Smooth muscle cell (in vitro differentiated cells): Measurements from ENCODE around the gene MGLL. TPM values are rescaled to one million over a fixed set of nuclear protein-coding genes. Genes with fewer than 3 reads are reported as not detected.

Experiments
- DNase-seq: peaks from one replicate; lab custom pipeline; 2025; ENCODE audit not compliant: unreplicated experiment; lab: John Stamatoyannopoulos, UW
- H2AFZ ChIP-seq: fragments of 200-600 bp; sonication (generic); 2 replicates; pipeline ENCODE4 v1.6.0; 2016; ENCODE audit warnings: antibody characterized with exemption, low read depth, mild to moderate bottlenecking
- H3F3A ChIP-seq: fragments of 200-600 bp; sonication (generic); 2 replicates; pipeline ENCODE4 v1.6.0; 2017; ENCODE audit warnings: antibody characterized with exemption, low read depth
- H3K27ac ChIP-seq: fragments of 200-600 bp; sonication (generic); 2 replicates; pipeline ENCODE4 v1.5.1; 2016; ENCODE audit warnings: low read depth, mild to moderate bottlenecking
- H3K27me3 ChIP-seq: fragments of 200-600 bp; sonication (generic); 2 replicates; pipeline ENCODE4 v1.6.1; 2016; ENCODE audit warnings: low read depth, mild to moderate bottlenecking
- H3K36me3 ChIP-seq: fragments of 200-600 bp; sonication (generic); 2 replicates; pipeline ENCODE4 v1.5.1; 2016; ENCODE audit warnings: low read depth
- H3K4me1 ChIP-seq: fragments of 200-600 bp; sonication (generic); 2 replicates; pipeline ENCODE4 v1.5.1; 2016; ENCODE audit warnings: low read depth
- H3K4me2 ChIP-seq: fragments of 200-600 bp; sonication (generic); 2 replicates; pipeline ENCODE4 v1.6.0; 2016; ENCODE audit warnings: mild to moderate bottlenecking
- H3K4me3 ChIP-seq: fragments of 200-600 bp; sonication (generic); 2 replicates; pipeline ENCODE4 v1.5.1; 2016; ENCODE audit warnings: mild to moderate bottlenecking
- H3K79me2 ChIP-seq: fragments of 200-600 bp; sonication (generic); 2 replicates; pipeline ENCODE4 v1.6.0; 2016; ENCODE audit warnings: low read depth, mild to moderate bottlenecking
- H3K9ac ChIP-seq: fragments of 200-600 bp; sonication (generic); 2 replicates; pipeline ENCODE4 v1.6.0; 2016; ENCODE audit warnings: low read depth
- H3K9me3 ChIP-seq: fragments of 200-600 bp; sonication (generic); replicated peaks from 2 replicates; pipeline ENCODE4 v1.5.1; 2016; ENCODE audit warnings: low read depth
- H4K20me1 ChIP-seq: fragments of 200-600 bp; sonication (generic); 2 replicates; pipeline ENCODE4 v1.6.0; 2016; ENCODE audit warnings: low read depth
- CTCF ChIP-seq: fragments of 200-600 bp; sonication (generic); IDR thresholded peaks from 2 replicates; pipeline ENCODE4 v1.5.1; 2017; ENCODE audit warnings: borderline replicate concordance, mild to moderate bottlenecking, antibody characterized with exemption; ENCODE audit not compliant: insufficient read depth, poor library complexity, severe bottlenecking
- WGBS: methylation state at CpG from one replicate; pipeline ENCODE4 v1.1.7; 2016; ENCODE audit warnings: low lambda C conversion rate; 5-methylcytosine and 5-hydroxymethylcytosine counted together
- polyA plus RNA-seq: library from polyadenylated mRNA; unstranded; fragments of >200 nt; fragmentation: Nextera tagmentation; extraction: Ambion mirVana; gene quantifications from 2 replicates; pipeline ENCODE4 v1.2.1, GENCODE V29; 2016
- total RNA-seq: library from RNA; depleted of rRNA; stranded (reverse); fragments of >200 nt; gene quantifications from 2 replicates; pipeline ENCODE4 v1.2.3, GENCODE V29; 2014

MGLL gene
- total and polyA plus RNA-seq, 2 experiments from 2014 or later = 13.6 to 22.5 TPM

GRCh38 chr3:127780536-127781400 is 41.5 kb downstream of the MGLL start:
- H3F3A ChIP-seq = peaks cover 4% of the 10 kb centered on the region
- H3K27me3 ChIP-seq = no peaks in the 10 kb centered on the region
- no peaks in the 10 kb centered on the region for H4K20me1 ChIP-seq
- no peak overlapping the region for H3K4me3 ChIP-seq
- H3K9ac ChIP-seq = no peak overlapping the region
- H3K79me2 ChIP-seq = no peaks in the 10 kb centered on the region
- no peak for TF ChIP-seq CTCF
- peak overlapping the region; percentile 65 for H3K27ac ChIP-seq
- no peaks in the 10 kb centered on the region for H3K36me3 ChIP-seq
- no peak overlapping the region for H2AFZ ChIP-seq
- peak overlapping the region; percentile 29 for H3K4me2 ChIP-seq
- no peaks in the 10 kb centered on the region for H3K9me3 ChIP-seq
- H3K4me1 ChIP-seq = peaks cover 5% of the 10 kb centered on the region
- 69% methylated on average over 8 of the region's 8 CpGs for WGBS
- DNase-seq = no peak

GRCh38 chr3:127779747-127780146 is 42.6 kb downstream of the MGLL start:
- no peaks in the 10 kb centered on the region for H3K36me3 ChIP-seq
- no peak overlapping the region for H3K4me3 ChIP-seq
- no peaks in the 10 kb centered on the region for H3K9me3 ChIP-seq
- 66% methylated on average over 3 of the region's 3 CpGs for WGBS
- H3K4me2 ChIP-seq = no peak overlapping the region
- H2AFZ ChIP-seq = no peak overlapping the region
- TF ChIP-seq CTCF = no peak
- no peaks in the 10 kb centered on the region for H3K27me3 ChIP-seq
- peaks cover 5% of the 10 kb centered on the region for H3K4me1 ChIP-seq
- no peaks in the 10 kb centered on the region for H3K79me2 ChIP-seq
- H3K9ac ChIP-seq = no peak overlapping the region
- H4K20me1 ChIP-seq = no peaks in the 10 kb centered on the region
- peaks cover 4% of the 10 kb centered on the region for H3F3A ChIP-seq
- H3K27ac ChIP-seq = peak overlapping the region; percentile 32
- DNase-seq = no peak

GRCh38 chr3:127777921-127778656 is 44.2 kb downstream of the MGLL start:
- no peak for TF ChIP-seq CTCF
- H4K20me1 ChIP-seq = no peaks in the 10 kb centered on the region
- no peaks in the 10 kb centered on the region for H3K27me3 ChIP-seq
- H3K4me1 ChIP-seq = peaks cover 5% of the 10 kb centered on the region
- peaks cover 4% of the 10 kb centered on the region for H3F3A ChIP-seq
- H3K9ac ChIP-seq = no peak overlapping the region
- no peaks in the 10 kb centered on the region for H3K9me3 ChIP-seq
- no peak overlapping the region for H3K27ac ChIP-seq
- no peak overlapping the region for H3K4me2 ChIP-seq
- WGBS = 78% methylated on average over 11 of the region's 11 CpGs
- no peak overlapping the region for H3K4me3 ChIP-seq
- no peak for DNase-seq
- no peaks in the 10 kb centered on the region for H3K36me3 ChIP-seq
- H2AFZ ChIP-seq = no peak overlapping the region
- no peaks in the 10 kb centered on the region for H3K79me2 ChIP-seq
